ENCODE data around the gene WWTR1.

Gene WWTR1

DNA sequence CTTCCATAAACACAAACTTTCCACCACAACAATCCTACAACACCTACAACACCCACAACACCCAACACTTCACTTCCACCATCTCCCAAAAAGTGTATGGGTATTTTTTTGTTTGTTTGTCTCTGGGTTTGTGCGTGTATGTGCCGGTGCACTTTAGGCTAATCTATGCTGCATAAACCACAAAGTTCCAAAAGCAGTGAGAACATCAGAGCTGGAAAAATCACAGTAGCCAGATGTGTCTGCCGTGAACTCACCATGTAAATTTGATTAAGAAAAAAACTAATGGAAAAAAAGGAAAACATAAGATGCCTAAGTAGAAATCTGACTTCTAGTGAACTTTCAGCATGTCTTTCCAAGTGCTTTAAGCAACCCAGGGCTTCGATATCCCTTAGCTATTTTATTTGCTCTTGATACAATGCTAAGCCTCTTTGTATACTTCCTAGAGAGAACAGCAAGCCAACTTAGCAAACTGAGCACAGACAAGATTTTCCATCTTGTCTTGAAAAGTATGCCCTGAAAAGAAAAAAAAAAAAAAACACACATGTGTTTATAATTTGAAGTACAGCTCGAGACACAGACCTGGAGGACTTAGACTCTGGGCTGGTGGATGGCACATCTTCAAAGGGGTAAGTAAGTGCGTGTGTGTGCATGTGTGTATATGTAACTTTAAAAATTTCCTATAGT is 91.4 kb downstream of the WWTR1 start:
- intact Hi-C loops (cut with micrococcal nuclease): loop anchor here (10.0 kb wide), 1 partner anchor 148 kb away; no protein-coding TSS in a partner anchor
- H3K4me1 Mint-ChIP-seq (ENCODE audit: low read depth): no peaks in the 10 kb centered on the region
- no peaks in the 10 kb centered on the region for H3K36me3 Mint-ChIP-seq (ENCODE audit: low read depth)
- H3K27ac Mint-ChIP-seq: no peak overlapping the region
- peaks cover 37% of the 10 kb centered on the region for H3K27me3 Mint-ChIP-seq
- H3K9me3 Mint-ChIP-seq: no peaks in the 10 kb centered on the region
- no peak overlapping the region for H3K4me3 Mint-ChIP-seq

DNA sequence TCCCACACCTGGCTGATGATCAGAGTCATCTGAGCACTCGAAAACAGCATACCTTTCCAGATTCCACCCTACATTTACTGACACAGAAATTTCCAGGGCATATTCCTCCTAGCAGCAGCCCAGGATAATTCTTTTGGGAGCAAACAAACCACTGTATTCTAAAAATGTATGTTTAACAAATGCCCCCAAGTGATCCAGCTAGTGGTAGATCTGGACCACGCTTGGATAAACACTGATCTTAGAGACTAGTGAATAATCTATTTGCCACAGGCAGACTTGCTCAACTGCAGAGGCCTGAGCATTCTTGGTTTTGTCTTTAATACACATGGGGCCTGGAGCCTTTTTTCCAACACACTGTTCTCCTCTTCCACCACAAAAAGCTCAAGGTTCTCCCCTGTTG is 93.7 kb downstream of the WWTR1 start:
- no peaks in the 10 kb centered on the region for H3K9me3 Mint-ChIP-seq
- no peaks in the 10 kb centered on the region for H3K4me1 Mint-ChIP-seq (ENCODE audit: low read depth)
- no peak overlapping the region for H3K27ac Mint-ChIP-seq
- peaks cover 38% of the 10 kb centered on the region for H3K27me3 Mint-ChIP-seq
- intact Hi-C loops (cut with micrococcal nuclease): loop anchor here (10.0 kb wide), 1 partner anchor 151 kb away; no protein-coding TSS in a partner anchor
- no peak overlapping the region for H3K4me3 Mint-ChIP-seq
- no peaks in the 10 kb centered on the region for H3K36me3 Mint-ChIP-seq (ENCODE audit: low read depth)

DNA sequence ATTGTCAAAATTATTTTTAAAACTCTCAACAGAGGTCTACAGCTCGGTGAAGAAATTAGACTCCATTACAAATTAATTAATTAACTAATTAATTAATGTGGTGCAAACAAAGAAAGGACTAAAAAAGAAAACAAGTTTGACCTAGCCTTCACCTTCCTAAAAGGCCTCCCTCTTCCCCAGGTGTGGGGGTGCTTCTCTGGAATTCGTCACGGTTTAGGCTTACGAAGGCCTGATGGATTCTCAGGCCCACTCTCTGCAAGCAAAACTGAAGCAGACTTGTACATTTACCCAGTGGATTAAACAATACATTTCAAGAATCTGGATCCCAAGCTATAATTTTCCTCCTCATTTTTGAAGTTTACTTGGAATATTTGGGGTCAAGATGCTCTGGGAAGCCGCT is 94.7 kb downstream of the WWTR1 start:
- Mint-ChIP-seq H3K27ac (no peak overlapping the region), H3K36me3 (ENCODE audit: low read depth) (no peaks in the 10 kb centered on the region), H3K9me3 (no peaks in the 10 kb centered on the region), H3K27me3 (peaks cover 39% of the 10 kb centered on the region), H3K4me3 (no peak overlapping the region), H3K4me1 (ENCODE audit: low read depth) (no peaks in the 10 kb centered on the region)
- intact Hi-C loops (cut with micrococcal nuclease): loop anchor here (10.0 kb wide), 1 partner anchor 152 kb away; no protein-coding TSS in a partner anchor

DNA sequence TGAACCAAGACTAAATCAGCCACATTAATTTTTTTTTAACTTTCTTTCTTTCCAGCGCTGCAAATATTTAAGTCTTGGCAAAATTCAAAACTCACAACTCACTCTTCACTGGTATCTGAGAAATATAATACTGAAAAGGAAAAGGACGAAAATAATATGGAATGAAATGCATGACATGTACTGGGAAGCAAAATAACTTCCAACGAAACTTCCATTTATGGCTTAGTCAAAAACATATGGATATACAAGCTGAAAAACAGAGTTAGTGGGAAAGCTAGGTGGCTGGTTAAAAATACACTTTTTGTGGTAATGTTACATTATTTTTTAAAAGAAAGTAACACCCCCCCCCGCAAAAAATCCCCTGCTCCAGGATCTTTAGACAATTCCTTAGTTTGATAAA is 97.2 kb downstream of the WWTR1 start:
- Mint-ChIP-seq H3K27me3 (peaks cover 35% of the 10 kb centered on the region), H3K4me1 (ENCODE audit: low read depth) (no peaks in the 10 kb centered on the region), H3K27ac (no peak overlapping the region), H3K4me3 (no peak overlapping the region), H3K9me3 (no peaks in the 10 kb centered on the region), H3K36me3 (ENCODE audit: low read depth) (no peaks in the 10 kb centered on the region)
- intact Hi-C loops (cut with micrococcal nuclease): loop anchor here (10.0 kb wide), 1 partner anchor 154 kb away; no protein-coding TSS in a partner anchor

DNA sequence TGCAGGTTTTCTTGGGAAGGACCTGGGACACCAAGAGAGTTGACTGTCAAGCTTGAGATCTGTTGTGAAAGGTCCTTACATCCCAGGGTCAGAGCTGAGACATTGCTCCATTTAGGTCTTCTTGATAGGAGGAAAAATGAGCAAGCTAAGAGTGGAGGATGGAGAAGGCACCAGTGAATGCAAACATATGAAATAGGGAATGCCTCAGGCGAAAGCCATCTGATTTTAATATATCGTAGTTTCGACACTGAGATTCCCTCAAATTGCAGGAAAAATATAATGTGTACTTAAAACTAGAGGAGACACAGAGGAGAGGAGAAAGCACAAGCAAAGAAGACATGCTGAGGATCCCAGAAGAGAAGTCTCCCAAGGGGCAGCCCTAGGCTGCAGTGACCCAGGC is 97.8 kb downstream of the WWTR1 start:
- H3K27me3 Mint-ChIP-seq: peaks cover 33% of the 10 kb centered on the region
- intact Hi-C loops (cut with micrococcal nuclease): loop anchor here (10.0 kb wide), 1 partner anchor 155 kb away; no protein-coding TSS in a partner anchor
- H3K4me3 Mint-ChIP-seq: no peak overlapping the region
- H3K4me1 Mint-ChIP-seq (ENCODE audit: low read depth): no peaks in the 10 kb centered on the region
- H3K36me3 Mint-ChIP-seq (ENCODE audit: low read depth): no peaks in the 10 kb centered on the region
- no peaks in the 10 kb centered on the region for H3K9me3 Mint-ChIP-seq
- H3K27ac Mint-ChIP-seq: no peak overlapping the region

DNA sequence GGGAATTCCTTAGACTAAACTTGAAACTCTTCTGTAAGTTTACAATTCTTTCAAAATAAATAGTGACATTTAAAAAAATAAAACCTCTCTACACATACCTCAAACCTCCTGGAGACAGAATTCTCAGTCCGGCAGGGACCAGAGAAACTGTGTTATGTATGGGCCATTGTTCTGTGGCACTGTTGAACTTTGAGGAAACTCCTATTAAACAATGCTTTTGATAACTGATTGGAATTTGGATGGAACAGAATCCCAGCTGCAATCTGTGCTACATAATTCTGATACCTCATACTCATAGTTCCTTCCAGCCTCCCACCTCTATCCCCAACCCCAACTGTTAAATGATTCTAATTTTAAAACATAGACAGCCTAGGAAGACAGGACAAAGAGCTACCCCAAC is 98.3 kb downstream of the WWTR1 start:
- intact Hi-C loops (cut with micrococcal nuclease): no loop called here
- Mint-ChIP-seq H3K36me3 (ENCODE audit: low read depth) (no peaks in the 10 kb centered on the region), H3K4me3 (no peak overlapping the region), H3K27ac (no peak overlapping the region), H3K4me1 (ENCODE audit: low read depth) (no peaks in the 10 kb centered on the region), H3K9me3 (no peaks in the 10 kb centered on the region), H3K27me3 (peaks cover 34% of the 10 kb centered on the region)

DNA sequence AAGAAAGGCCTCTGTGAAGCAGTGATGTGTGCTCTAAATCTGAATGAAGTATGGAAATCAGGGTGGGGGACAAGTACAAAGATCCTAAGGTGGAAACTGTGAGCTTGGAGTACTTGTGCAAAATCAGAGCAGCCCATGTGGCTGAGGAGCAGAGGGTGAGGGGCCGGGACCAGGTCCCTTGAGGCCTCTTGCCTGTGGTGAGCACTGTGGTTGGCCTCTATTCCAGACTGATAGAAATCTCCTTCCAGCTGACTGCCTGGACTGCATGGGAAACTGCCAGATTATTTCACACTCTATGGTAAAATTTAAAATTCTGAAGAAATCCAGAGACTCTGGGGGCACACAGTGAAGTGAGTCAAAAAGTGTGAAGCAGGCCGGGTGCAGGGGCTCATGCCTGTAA is 101.9 kb downstream of the WWTR1 start:
- intact Hi-C loops (cut with micrococcal nuclease): no loop called here
- Mint-ChIP-seq H3K9me3 (no peaks in the 10 kb centered on the region), H3K27me3 (peaks cover 47% of the 10 kb centered on the region), H3K27ac (no peak overlapping the region), H3K4me1 (ENCODE audit: low read depth) (no peaks in the 10 kb centered on the region), H3K36me3 (ENCODE audit: low read depth) (no peaks in the 10 kb centered on the region), H3K4me3 (no peak overlapping the region)

DNA sequence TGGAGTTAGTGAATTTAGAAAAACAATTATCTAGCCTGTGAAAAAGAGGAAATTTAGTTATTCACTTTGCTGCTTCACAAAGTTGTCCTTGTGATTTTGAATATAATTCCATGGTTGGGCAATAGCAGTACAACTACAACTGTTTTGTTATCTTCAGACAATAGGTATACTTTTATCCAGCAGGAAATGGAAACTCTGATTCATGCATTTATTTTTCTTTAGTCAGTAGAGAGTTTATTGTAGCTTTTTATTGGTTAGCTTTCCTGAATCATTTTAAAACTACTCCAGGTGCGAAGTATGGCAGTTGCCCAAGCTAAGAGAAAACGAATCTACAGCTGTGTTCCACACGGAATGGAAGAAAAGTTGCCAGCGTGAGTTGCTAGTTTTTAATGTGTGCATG is 103.0 kb downstream of the WWTR1 start:
- Mint-ChIP-seq H3K36me3 (ENCODE audit: low read depth) (no peaks in the 10 kb centered on the region), H3K9me3 (no peaks in the 10 kb centered on the region), H3K4me1 (ENCODE audit: low read depth) (no peaks in the 10 kb centered on the region), H3K4me3 (no peak overlapping the region), H3K27me3 (peaks cover 44% of the 10 kb centered on the region), H3K27ac (no peak overlapping the region)
- intact Hi-C loops (cut with micrococcal nuclease): no loop called here

DNA sequence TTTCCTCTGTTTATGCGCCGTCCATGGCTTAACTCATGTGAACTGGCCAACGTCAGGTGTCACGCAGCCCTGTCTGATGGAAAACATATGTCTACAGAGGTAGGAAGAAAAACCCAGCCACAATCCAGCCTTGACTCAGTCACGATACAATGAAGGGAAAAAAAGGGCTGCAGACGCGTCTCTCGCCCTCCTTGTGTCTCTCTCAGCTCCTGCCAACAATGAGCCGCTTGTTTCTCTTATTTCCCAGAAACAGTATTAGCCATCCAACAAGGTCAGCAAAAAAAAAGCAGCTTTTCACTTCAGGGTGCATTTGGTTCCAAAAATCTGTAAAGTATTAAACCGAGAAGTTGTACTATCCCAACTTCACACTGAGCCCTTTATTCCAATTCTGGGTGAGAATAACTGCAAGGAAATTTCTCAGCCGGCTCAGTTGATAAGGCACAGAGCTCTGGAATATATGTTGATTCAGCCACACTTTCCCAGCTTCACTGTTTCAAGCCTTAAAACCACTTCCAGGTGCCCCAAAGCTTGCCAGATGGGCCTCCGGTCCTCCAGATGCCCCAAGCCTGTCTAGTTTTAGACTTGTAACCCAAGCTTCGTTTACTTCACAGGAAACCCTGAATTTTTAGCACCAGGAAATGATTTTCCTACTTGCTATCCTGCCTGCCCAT is 103.9 kb downstream of the WWTR1 start:
- no peaks in the 10 kb centered on the region for H3K9me3 Mint-ChIP-seq
- H3K27me3 Mint-ChIP-seq: peaks cover 46% of the 10 kb centered on the region
- no peaks in the 10 kb centered on the region for H3K36me3 Mint-ChIP-seq (ENCODE audit: low read depth)
- no peak overlapping the region for H3K4me3 Mint-ChIP-seq
- no peak overlapping the region for H3K27ac Mint-ChIP-seq
- no peaks in the 10 kb centered on the region for H3K4me1 Mint-ChIP-seq (ENCODE audit: low read depth)
- intact Hi-C loops (cut with micrococcal nuclease): no loop called here

DNA sequence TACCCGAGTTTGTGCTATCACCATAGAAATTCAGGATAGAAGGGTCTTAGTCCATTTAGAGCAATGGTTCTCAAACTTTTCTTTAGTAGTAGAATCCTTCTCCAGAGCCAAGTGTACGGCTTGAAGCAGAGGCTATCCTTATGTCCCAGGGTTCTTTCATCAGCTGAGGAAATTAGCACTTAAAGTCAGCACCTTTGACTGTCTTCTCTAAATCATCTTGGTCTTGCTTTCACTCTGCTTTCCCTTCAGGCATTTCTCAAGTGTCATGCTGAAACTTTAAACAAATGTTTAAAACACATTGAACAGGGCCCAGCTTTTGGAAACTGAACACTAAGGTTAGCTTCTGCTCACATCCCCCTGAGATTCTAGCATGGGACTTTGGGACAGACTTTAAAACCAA is 105.1 kb downstream of the WWTR1 start:
- intact Hi-C loops (cut with micrococcal nuclease): no loop called here
- Mint-ChIP-seq H3K4me3 (no peak overlapping the region), H3K9me3 (no peaks in the 10 kb centered on the region), H3K36me3 (ENCODE audit: low read depth) (no peaks in the 10 kb centered on the region), H3K27me3 (peaks cover 48% of the 10 kb centered on the region), H3K27ac (no peak overlapping the region), H3K4me1 (ENCODE audit: low read depth) (no peaks in the 10 kb centered on the region)

DNA sequence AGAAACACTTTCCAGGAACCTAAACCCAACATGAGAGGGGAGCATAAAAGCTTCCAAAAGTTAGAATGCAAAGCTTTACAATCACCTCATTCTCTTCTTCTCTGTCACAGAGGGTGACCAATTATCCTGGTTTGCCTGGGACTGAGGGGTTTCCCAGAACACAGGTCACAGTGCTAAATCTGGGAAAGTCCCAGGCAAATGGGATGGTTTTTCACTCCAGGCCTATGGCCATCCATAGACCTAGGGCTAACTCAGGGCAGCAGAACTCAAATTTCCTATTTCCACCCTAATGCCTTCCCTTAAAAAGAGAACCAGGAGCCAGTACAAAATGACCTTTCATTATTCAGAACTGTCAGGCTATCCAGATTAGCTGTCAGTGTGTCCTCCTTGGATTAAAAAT is 106.3 kb downstream of the WWTR1 start:
- Mint-ChIP-seq H3K4me3 (no peak overlapping the region), H3K27ac (no peak overlapping the region), H3K27me3 (peaks cover 54% of the 10 kb centered on the region), H3K4me1 (ENCODE audit: low read depth) (no peaks in the 10 kb centered on the region), H3K9me3 (no peaks in the 10 kb centered on the region), H3K36me3 (ENCODE audit: low read depth) (no peaks in the 10 kb centered on the region)
- intact Hi-C loops (cut with micrococcal nuclease): no loop called here

DNA sequence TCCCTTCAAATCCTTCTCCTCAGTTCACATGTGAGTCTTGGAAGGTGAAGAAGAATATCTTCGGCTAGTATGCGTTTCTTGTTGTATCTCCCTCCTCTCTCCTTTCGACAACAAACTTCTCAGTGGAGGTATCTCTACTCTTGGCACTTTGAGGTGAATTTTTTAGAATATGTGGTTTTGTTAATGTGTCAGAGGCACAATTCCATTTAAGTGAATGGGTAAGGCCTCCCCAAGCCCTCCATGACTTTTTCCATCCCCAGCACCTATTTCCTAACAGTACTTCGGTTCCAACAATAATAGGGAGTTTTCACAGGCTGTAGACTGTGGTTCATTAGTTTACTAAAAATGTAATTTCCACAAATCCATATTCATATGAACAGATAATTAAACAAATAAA is 109.2 kb downstream of the WWTR1 start:
- Mint-ChIP-seq H3K27me3 (peaks cover 42% of the 10 kb centered on the region), H3K9me3 (no peaks in the 10 kb centered on the region), H3K36me3 (ENCODE audit: low read depth) (no peaks in the 10 kb centered on the region), H3K4me1 (ENCODE audit: low read depth) (no peaks in the 10 kb centered on the region), H3K4me3 (no peak overlapping the region), H3K27ac (no peak overlapping the region)
- intact Hi-C loops (cut with micrococcal nuclease): no loop called here

DNA sequence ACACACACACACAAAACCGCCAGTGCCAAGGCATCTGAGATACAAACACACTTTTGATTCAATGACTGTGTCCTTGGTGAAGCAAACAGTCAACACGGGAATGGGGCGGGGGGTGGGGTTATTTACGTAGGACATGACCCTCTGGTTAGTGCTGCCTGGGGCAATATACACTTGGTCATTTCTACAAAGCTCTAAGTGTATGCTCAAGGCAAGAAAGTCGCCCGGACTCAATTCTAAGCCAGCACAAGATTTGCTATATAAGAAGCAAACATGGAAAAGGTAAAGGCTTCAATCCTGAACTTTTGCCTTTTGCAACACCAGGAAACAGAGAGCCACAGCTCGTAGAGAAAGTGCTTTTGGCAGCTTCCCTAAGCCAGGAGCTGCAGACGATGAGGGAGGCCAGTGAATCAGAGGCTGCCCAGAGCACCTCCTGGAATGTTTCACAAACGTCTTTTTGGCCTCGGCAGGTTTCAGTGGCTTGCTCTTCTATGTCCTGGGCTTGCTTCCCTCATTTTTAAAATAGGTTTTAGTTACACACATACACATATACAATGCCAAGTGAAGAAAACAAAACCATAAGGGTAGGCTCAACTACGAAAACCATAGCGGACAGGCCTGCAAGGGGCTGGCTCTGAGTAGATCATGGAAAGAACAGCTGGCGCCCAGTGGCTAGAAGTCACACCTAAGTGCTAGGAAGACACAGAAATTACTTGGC is 109.7 kb downstream of the WWTR1 start:
- no peak overlapping the region for H3K27ac Mint-ChIP-seq
- H3K27me3 Mint-ChIP-seq: peaks cover 42% of the 10 kb centered on the region

DNA sequence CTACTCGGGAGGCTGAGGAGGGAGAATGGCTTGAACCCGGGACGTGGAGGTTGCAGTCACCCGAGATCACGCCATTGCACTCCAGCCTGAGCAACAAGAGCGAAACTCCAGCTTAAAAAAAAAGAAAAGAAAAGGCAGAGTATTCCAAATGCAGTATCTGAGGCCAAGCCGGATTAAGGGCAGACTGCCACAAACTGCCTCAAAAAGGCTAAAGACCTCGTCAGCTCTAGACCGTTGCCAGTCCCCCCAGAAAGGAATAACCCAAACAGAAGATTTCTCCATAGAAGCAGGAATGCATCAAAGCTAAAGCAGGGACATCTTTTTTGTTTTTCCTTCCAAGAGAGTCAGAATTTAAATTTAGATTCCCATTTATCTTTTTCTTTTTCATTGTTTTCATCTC is 110.4 kb downstream of the WWTR1 start:
- no peak overlapping the region for H3K27ac Mint-ChIP-seq
- no peaks in the 10 kb centered on the region for H3K36me3 Mint-ChIP-seq (ENCODE audit: low read depth)
- H3K27me3 Mint-ChIP-seq: peaks cover 35% of the 10 kb centered on the region
- H3K4me1 Mint-ChIP-seq (ENCODE audit: low read depth): no peaks in the 10 kb centered on the region
- no peak overlapping the region for H3K4me3 Mint-ChIP-seq
- intact Hi-C loops (cut with micrococcal nuclease): no loop called here
- no peaks in the 10 kb centered on the region for H3K9me3 Mint-ChIP-seq

More for the DNA sequence above, 109.7 kb downstream of the WWTR1 start:
- no peak overlapping the region for H3K4me3 Mint-ChIP-seq
- intact Hi-C loops (cut with micrococcal nuclease): no loop called here
- H3K9me3 Mint-ChIP-seq: no peaks in the 10 kb centered on the region
- no peaks in the 10 kb centered on the region for H3K4me1 Mint-ChIP-seq (ENCODE audit: low read depth)
- no peaks in the 10 kb centered on the region for H3K36me3 Mint-ChIP-seq (ENCODE audit: low read depth)
